Measurements from ENCODE around the gene PUSL1.

PUSL1 gene

GRCh38 chr1:1331068-1331965, 22.9 kb downstream of the PUSL1 start, which contains the start of gene TAS1R3:
TAS1R3 (plus strand) TSS chr1:1331280; CDS start chr1:1331346, 66 bp downstream.
- Histone ChIP-seq H3K4me3 (ENCODE audit: low read length) (no peak within 1 kb of the TSS), H3K27ac (ENCODE audit: low read depth, low read length) (no peak within 1 kb of the TSS), H3K4me2 (ENCODE audit: low read length) (no peak within 1 kb of the TSS), H4K20me1 (ENCODE audit: control insufficient read depth, insufficient read depth, low read depth, low read length) (no peaks in the 10 kb centered on the region), H3K27me3 (ENCODE audit: control insufficient read depth, low read length) (no peaks in the 10 kb centered on the region), H3K9me3 (ENCODE audit: control insufficient read depth, insufficient read depth, low read length) (peaks cover 13% of the 10 kb centered on the region), H3F3A (ENCODE audit: control insufficient read depth, insufficient read depth) (no peaks in the 10 kb centered on the region), H3K4me1 (ENCODE audit: control insufficient read depth, low read length) (peaks cover 9% of the 10 kb centered on the region), H3K36me3 (ENCODE audit: control insufficient read depth, low read length) (peaks cover 7% of the 10 kb centered on the region; the same call in 1 of the 2 replicates), H3K79me2 (ENCODE audit: control insufficient read depth, low read length) (peaks cover 2% of the 10 kb centered on the region), H3K9me2 (replicated peaks; ENCODE audit: control insufficient read depth, low read length) (no peaks in the 10 kb centered on the region)
- TF ChIP-seq EZH2phosphoT487 (IDR thresholded peaks at IDR 0.05; ENCODE audit: borderline replicate concordance, low read length), result no peak
- TF ChIP-seq, protein P1, sequence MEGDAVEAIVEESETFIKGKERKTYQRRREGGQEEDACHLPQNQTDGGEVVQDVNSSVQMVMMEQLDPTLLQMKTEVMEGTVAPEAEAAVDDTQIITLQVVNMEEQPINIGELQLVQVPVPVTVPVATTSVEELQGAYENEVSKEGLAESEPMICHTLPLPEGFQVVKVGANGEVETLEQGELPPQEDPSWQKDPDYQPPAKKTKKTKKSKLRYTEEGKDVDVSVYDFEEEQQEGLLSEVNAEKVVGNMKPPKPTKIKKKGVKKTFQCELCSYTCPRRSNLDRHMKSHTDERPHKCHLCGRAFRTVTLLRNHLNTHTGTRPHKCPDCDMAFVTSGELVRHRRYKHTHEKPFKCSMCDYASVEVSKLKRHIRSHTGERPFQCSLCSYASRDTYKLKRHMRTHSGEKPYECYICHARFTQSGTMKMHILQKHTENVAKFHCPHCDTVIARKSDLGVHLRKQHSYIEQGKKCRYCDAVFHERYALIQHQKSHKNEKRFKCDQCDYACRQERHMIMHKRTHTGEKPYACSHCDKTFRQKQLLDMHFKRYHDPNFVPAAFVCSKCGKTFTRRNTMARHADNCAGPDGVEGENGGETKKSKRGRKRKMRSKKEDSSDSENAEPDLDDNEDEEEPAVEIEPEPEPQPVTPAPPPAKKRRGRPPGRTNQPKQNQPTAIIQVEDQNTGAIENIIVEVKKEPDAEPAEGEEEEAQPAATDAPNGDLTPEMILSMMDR (IDR thresholded peaks at IDR 0.05; ENCODE audit: low read depth, low read length, poor library complexity, severe bottlenecking), result no peak

DNA sequence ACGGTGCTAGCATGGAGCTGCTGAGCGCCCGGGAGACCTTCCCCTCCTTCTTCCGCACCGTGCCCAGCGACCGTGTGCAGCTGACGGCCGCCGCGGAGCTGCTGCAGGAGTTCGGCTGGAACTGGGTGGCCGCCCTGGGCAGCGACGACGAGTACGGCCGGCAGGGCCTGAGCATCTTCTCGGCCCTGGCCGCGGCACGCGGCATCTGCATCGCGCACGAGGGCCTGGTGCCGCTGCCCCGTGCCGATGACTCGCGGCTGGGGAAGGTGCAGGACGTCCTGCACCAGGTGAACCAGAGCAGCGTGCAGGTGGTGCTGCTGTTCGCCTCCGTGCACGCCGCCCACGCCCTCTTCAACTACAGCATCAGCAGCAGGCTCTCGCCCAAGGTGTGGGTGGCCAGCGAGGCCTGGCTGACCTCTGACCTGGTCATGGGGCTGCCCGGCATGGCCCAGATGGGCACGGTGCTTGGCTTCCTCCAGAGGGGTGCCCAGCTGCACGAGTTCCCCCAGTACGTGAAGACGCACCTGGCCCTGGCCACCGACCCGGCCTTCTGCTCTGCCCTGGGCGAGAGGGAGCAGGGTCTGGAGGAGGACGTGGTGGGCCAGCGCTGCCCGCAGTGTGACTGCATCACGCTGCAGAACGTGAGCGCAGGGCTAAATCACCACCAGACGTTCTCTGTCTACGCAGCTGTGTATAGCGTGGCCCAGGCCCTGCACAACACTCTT, 23.8 kb downstream of the PUSL1 start:
- Histone ChIP-seq H3K27me3 (ENCODE audit: control insufficient read depth, low read length) (no peaks in the 10 kb centered on the region), H3K4me3 (ENCODE audit: low read length) (no peak overlapping the region), H3K4me1 (ENCODE audit: control insufficient read depth, low read length) (peaks cover 7% of the 10 kb centered on the region; the same call in 1 of the 2 replicates), H3K9me3 (ENCODE audit: control insufficient read depth, insufficient read depth, low read length) (peaks cover 13% of the 10 kb centered on the region), H3K36me3 (ENCODE audit: control insufficient read depth, low read length) (peaks cover 8% of the 10 kb centered on the region), H3K4me2 (ENCODE audit: low read length) (no peak overlapping the region), H3K9me2 (replicated peaks; ENCODE audit: control insufficient read depth, low read length) (no peaks in the 10 kb centered on the region), H3K27ac (ENCODE audit: low read depth, low read length) (no peak overlapping the region), H3K79me2 (ENCODE audit: control insufficient read depth, low read length) (no peaks in the 10 kb centered on the region), H4K20me1 (ENCODE audit: control insufficient read depth, insufficient read depth, low read depth, low read length) (peaks cover under 1% of the 10 kb centered on the region; the same call in 1 of the 2 replicates), H3F3A (ENCODE audit: control insufficient read depth, insufficient read depth) (no peaks in the 10 kb centered on the region)
- TF ChIP-seq, protein P1 (IDR thresholded peaks at IDR 0.05; ENCODE audit: low read depth, low read length, poor library complexity, severe bottlenecking), result no peak
- no peak for TF ChIP-seq EZH2phosphoT487 (IDR thresholded peaks at IDR 0.05; ENCODE audit: borderline replicate concordance, low read length)

DNA sequence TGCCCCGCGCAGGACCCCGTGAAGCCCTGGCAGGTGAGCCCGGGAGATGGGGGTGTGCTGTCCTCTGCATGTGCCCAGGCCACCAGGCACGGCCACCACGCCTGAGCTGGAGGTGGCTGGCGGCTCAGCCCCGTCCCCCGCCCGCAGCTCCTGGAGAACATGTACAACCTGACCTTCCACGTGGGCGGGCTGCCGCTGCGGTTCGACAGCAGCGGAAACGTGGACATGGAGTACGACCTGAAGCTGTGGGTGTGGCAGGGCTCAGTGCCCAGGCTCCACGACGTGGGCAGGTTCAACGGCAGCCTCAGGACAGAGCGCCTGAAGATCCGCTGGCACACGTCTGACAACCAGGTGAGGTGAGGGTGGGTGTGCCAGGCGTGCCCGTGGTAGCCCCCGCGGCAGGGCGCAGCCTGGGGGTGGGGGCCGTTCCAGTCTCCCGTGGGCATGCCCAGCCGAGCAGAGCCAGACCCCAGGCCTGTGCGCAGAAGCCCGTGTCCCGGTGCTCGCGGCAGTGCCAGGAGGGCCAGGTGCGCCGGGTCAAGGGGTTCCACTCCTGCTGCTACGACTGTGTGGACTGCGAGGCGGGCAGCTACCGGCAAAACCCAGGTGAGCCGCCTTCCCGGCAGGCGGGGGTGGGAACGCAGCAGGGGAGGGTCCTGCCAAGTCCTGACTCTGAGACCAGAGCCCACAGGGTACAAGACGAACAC, 24.5 kb downstream of the PUSL1 start:
- H3K79me2 ChIP-seq (ENCODE audit: control insufficient read depth, low read length), result no peaks in the 10 kb centered on the region
- H3K4me3 ChIP-seq (ENCODE audit: low read length), result no peak overlapping the region
- H3K9me2 ChIP-seq (replicated peaks; ENCODE audit: control insufficient read depth, low read length), result no peaks in the 10 kb centered on the region
- H3K4me1 ChIP-seq (ENCODE audit: control insufficient read depth, low read length), result peaks cover 7% of the 10 kb centered on the region; the same call in 1 of the 2 replicates
- peaks cover 13% of the 10 kb centered on the region for H3K9me3 ChIP-seq (ENCODE audit: control insufficient read depth, insufficient read depth, low read length)
- H3K27me3 ChIP-seq (ENCODE audit: control insufficient read depth, low read length), result no peaks in the 10 kb centered on the region
- no peak overlapping the region for H3K27ac ChIP-seq (ENCODE audit: low read depth, low read length)
- TF ChIP-seq EZH2phosphoT487 (IDR thresholded peaks at IDR 0.05; ENCODE audit: borderline replicate concordance, low read length), result no peak
- H3K4me2 ChIP-seq (ENCODE audit: low read length), result no peak overlapping the region
- no peaks in the 10 kb centered on the region for H3F3A ChIP-seq (ENCODE audit: control insufficient read depth, insufficient read depth)
- H4K20me1 ChIP-seq (ENCODE audit: control insufficient read depth, insufficient read depth, low read depth, low read length), result peaks cover 5% of the 10 kb centered on the region; the same call in 1 of the 2 replicates
- H3K36me3 ChIP-seq (ENCODE audit: control insufficient read depth, low read length), result peaks cover 12% of the 10 kb centered on the region

All from DOHH2 (cell line).